COLO668 (cell line): Measurements from ENCODE around the gene TRIM21.
A peak's percentile ranks its signal among the peaks of the same experiment; 100 is the strongest.
"Not testable (repeated sequence)": the region's sequence is repeated elsewhere in the genome, so short reads cannot be mapped to it uniquely, and the experiment has no call there.

ENCODE experiments used
- DNase-seq: peaks from one replicate; lab custom pipeline; 2025; ENCODE audit not compliant: unreplicated experiment; lab: John Stamatoyannopoulos, UW

Gene TRIM21

DNA sequence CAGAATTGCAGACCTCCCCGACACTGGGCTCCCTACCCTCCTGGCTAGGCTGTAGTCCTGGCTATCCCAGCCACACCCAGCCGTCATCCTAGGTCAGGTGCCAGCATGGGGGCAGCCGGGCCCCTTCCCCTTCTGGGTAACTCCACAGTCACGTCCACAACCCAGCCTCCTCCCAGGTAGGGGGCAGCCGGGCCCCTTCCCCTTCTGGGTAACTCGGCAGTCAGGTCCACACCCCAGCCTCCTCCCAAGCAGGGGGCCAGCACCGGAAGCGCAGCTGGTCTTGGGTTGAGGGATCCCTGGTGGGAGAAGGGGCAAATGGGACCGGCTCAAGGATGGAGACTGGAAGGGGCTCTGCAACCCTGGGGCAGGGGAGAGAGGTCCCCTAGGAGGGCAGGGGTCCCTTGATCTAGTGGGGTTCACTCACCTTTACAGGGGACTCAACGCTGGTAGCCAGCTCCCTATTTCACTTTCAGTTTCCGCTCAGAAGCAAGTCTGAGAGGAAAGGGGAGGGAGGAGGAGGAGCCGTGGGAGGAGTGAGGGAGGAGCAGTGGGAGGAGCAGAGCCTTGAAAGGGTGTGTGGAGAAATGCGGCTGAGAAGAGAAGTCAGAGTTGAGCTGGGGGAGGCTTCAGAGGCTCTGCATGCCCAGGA is at the start of gene TRIM21:
Gene TRIM21 (minus strand): TSS at position 494 of the 649 bp plus-strand sequence. CDS start 3,293 bp downstream, outside the sequence.
- peak; percentile 72 for DNase-seq

DNA sequence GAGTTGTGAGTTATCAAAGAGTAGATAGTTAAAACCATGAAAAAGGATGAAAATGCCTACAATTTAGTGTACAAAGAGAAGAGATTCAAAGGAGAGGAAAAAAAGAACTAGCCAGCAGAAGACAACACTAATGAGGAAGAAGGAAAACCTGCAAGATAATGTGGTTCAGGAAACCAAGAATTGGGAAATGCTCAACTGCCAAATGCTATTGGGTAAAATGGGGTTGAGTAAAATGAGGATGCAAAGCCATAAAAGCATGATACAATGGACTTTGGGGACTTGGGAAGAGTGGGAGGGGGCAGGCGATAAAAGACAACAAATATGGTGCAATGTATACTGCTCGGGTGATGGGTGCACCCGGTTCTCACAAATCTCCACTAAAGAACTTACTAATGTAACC is 48.0 kb upstream of the TRIM21 start:
- no peak for DNase-seq

- DNase-seq = no peak
Observed at GRCh38 chr11:4436411-4436810, 42.9 kb upstream of the TRIM21 start.

DNA sequence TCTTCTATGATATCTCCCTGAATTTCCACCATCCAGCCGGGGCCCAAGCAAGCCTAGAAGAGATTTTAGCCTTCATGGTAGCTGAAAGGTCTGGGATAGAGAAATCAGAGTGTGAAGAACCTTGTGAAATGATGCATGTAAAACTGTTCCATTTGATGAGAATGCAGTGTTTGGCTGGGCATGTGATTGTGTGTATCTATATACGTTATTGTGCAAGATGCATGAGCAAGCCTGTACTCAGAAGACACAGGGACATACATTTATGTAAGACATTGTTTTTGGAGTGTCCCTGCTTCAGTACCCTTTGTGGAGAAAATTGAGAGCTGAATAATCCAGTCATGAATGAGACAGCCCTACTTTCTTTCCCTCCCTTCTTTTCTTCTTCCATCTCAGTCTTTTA is 40.4 kb upstream of the TRIM21 start:
- no peak for DNase-seq

- DNase-seq = no peak
Observed at GRCh38 chr11:4430051-4430450, 36.5 kb upstream of the TRIM21 start.

GRCh38 chr11:4418403-4418802 is 24.9 kb upstream of the TRIM21 start:
- DNase-seq = no peak

DNA sequence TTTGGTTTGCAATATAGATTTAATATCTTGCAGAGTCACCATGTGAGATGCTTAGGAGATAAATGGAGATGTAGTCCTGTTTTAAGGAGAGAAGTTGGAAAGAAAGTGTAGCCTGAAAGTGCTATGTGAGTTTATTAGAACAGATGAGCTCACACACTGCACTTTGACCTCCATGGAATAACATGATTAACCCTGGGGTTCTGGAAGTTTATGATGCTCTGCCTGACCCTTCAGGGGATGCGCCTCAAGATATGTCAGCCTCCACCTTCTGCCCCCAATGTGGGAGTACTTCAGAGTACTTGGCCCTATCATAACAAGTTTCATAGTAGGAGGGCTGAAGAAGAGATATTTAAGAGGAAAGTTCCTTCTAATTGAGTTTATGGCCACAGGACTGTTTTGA is 23.3 kb upstream of the TRIM21 start:
- DNase-seq = no peak

DNA sequence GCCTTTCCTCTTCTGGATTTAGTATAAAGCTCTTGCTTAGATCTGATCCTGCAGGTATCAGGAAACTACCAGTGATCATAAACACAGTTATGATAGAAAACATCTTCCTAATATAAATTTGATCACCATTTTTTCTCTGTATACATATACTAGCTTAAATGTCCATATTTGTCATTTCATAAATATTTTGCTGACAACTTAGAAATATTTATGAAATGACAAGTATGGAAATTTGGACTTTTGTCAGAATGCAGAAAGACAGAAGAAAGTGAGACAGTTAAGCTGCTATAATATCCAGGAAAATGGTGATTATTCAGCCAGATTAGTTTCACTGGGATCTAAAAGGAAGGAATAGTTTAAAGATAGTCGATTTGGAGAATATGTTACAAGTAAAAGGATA is 22.8 kb upstream of the TRIM21 start:
- DNase-seq = no peak

- not testable (repeated sequence) for DNase-seq
Observed at GRCh38 chr11:4406206-4406605, 12.7 kb upstream of the TRIM21 start.

DNA sequence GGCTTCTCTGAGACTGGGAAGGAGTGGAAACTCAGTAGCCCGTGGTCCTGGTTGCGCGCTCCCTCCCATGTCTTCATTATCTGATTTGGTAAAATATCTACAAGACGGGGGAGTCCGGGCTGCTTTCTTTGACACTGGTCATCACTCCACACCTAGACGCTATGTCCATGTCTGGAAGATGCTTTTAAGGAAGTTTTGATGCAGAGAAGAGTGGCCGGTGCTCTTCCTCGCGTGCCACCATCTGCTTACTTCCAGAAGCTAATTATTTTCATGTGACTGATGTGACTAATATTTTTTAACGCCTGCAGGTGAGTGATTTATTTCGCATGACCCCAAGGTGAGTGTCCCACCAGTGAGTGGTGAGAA is 339 bp upstream of the TRIM21 start:
- DNase-seq = no peak

- DNase-seq = no peak
Observed at GRCh38 chr11:4388221-4388620, 5.3 kb downstream of the TRIM21 start.

DNA sequence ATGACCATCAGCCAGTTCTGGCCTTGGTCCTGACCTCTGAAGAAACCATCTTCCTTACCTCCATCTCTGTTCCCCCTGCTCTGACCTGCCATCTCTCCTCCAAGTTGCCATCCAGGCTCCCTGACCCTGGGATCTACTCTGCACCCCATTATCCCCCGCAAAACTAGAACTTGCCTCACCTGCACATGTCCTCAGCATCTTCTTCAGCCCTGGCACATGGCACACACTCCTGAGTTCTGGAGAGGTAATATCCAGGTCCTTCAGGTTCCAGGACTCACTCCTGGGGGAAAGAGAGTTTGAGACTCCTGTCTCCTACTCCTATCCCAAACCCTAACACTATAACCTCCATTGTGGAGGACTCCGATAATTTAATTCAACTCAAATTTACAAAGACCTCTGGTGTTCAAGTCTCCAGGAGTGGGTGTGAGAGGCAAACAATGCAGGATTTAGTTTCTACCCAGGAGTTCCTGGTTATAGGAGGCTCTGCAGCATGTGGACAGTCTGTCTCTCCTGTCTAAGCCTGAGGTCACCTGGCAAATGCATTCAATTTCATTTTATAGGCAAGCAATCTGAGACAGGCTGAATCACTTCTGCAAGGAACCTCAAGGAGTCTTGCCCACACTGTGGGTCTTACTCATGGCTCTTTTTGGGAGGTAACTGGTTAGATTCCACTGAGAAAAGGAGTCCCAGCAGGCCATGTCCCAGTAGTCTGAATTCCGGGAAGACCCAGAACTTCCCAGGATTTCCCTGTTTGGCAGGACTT is 7.3 kb downstream of the TRIM21 start:
- DNase-seq = no peak

- DNase-seq = no peak
Observed at GRCh38 chr11:4381901-4382300, 11.6 kb downstream of the TRIM21 start.

GRCh38 chr11:4375431-4376140 is 17.9 kb downstream of the TRIM21 start:
- DNase-seq = no peak

DNA sequence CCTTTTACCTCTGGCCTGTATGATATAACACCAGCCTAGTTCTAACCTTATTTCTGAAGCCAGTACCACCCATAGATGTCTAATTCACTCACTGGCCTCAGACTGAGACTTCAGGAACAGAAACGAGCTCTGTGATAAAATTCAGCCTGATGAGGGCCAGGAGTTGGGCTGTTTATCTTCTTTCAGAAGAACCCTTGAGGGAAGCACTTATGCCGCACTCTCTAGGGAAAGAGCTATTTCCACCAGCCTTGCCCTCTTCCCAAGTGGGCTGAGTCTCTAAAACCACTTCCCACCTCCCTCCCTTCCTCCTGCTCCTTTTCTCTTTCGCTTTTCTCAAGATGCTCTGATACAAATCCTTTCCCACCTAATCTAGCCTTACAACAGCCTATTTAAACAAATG is 23.3 kb downstream of the TRIM21 start:
- DNase-seq = no peak

DNA sequence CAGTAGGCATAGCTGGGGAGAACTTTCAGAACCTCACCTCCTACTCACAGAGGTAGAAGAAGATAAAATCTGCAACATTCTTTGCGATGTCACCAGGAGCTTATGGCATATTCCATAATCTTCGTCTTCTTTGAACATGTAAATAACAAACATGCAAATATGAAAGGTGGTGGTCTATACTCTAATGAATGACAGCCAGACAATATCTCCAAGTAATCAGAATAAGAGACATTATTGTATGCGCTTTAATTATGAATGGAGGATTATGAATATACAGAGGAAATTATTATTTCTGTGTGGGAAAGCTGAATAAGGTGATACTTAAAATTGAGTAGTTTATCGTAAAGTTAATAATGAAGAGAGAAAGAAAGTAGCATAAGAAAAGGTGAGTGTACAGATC is 25.2 kb downstream of the TRIM21 start, which contains the start of gene OR52B4:
Gene OR52B4 (minus strand): TSS at position 101 of the 400 bp plus-strand sequence. CDS start 91 bp downstream, at position 10.
- no peak for DNase-seq

DNA sequence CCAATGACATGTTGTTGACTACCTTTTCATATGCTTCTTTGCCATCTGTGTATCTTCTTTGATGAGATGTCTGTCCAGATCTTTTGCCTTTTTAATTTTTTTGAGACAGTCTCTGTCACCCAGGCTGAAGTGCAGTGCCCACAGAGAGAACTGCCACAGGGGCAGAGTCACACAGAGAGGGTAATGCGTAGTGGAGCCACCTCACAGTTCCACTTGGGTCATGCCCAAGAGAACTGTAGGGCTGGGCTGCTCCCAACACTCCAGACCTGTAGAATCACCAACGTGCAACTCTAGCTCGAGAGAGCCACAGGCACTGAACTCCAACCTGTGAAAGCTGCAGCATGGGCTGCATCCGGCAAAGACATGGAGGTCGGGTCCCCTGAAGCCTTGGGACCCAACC is 45.4 kb downstream of the TRIM21 start:
- not testable (repeated sequence) for DNase-seq

- DNase-seq = not testable (repeated sequence)
Observed at GRCh38 chr11:4345366-4345765, 48.1 kb downstream of the TRIM21 start.
